Trophoblast cell (in vitro differentiated cells and primary cell): Measurements from ENCODE around the gene OR2Z1.

ENCODE experiments used
- DNase-seq, 2 donors: peaks; one replicate each; pipeline ENCODE4 v3.0.0-alpha.2; 2016
- H2AFZ ChIP-seq: 2 replicates; pipeline ENCODE4 v1.6.1; 2013; ENCODE audit warnings: low read length, moderate library complexity, mild to moderate bottlenecking; ENCODE audit not compliant: insufficient read depth, poor library complexity
- H2AK5ac ChIP-seq: 2 replicates; pipeline ENCODE4 v1.6.1; 2013; ENCODE audit warnings: mild to moderate bottlenecking, low read length
- H2BK120ac ChIP-seq: 2 replicates; pipeline ENCODE4 v1.6.1; 2013; ENCODE audit warnings: low read length, mild to moderate bottlenecking, moderate library complexity; ENCODE audit not compliant: insufficient read depth, poor library complexity
- H2BK12ac ChIP-seq: 2 replicates; pipeline ENCODE4 v1.6.1; 2013; ENCODE audit warnings: mild to moderate bottlenecking, low read length, moderate library complexity
- H2BK5ac ChIP-seq: 2 replicates; pipeline ENCODE4 v1.6.1; 2013; ENCODE audit warnings: low read length, low read depth, moderate library complexity, mild to moderate bottlenecking; ENCODE audit not compliant: poor library complexity
- H3K14ac ChIP-seq: 2 replicates; pipeline ENCODE4 v1.6.1; 2013; ENCODE audit warnings: mild to moderate bottlenecking, low read length
- H3K18ac ChIP-seq: 2 replicates; pipeline ENCODE4 v1.6.1; 2013; ENCODE audit warnings: mild to moderate bottlenecking, low read length
- H3K23ac ChIP-seq: 2 replicates; pipeline ENCODE4 v1.6.1; 2013; ENCODE audit warnings: low read length
- H3K27ac ChIP-seq: 2 replicates; pipeline ENCODE4 v1.5.1; 2013; ENCODE audit warnings: low read depth, mild to moderate bottlenecking, inconsistent platforms, low read length, moderate library complexity
- H3K27me3 ChIP-seq: 2 replicates; pipeline ENCODE4 v1.6.1; 2013; ENCODE audit warnings: inconsistent platforms, mild to moderate bottlenecking, low read length, moderate library complexity; ENCODE audit not compliant: insufficient read depth
- H3K36me3 ChIP-seq, 2 experiments: 1 replicate in 1 of 2; 2 replicates in 1 of 2; pipeline ENCODE4 v1.6.1; 2013; ENCODE audit warnings: low read length in 2 of 2, mild to moderate bottlenecking in 2 of 2, moderate library complexity in 1 of 2; ENCODE audit not compliant: insufficient read depth in 2 of 2, control insufficient read depth in 1 of 2
- H3K4ac ChIP-seq: 2 replicates; pipeline ENCODE4 v1.6.1; 2013; ENCODE audit warnings: low read depth, mild to moderate bottlenecking, low read length, moderate library complexity
- H3K4me1 ChIP-seq, 2 experiments: 1 replicate in 1 of 2; 2 replicates in 1 of 2; pipeline ENCODE4 v1.6.1; 2013; ENCODE audit warnings: low read length in 2 of 2, mild to moderate bottlenecking in 2 of 2, moderate library complexity in 1 of 2; ENCODE audit not compliant: insufficient read depth in 2 of 2, control insufficient read depth in 1 of 2
- H3K4me2 ChIP-seq: 2 replicates; pipeline ENCODE4 v1.6.1; 2013; ENCODE audit warnings: inconsistent platforms, mild to moderate bottlenecking, low read length, moderate library complexity
- H3K4me3 ChIP-seq: 2 replicates; pipeline ENCODE4 v1.5.1; 2013; ENCODE audit warnings: mild to moderate bottlenecking, low read depth, low read length, inconsistent platforms
- H3K79me1 ChIP-seq: one replicate; pipeline ENCODE4 v1.6.1; 2013; ENCODE audit warnings: low read length
- H3K79me2 ChIP-seq: 2 replicates; pipeline ENCODE4 v1.6.1; 2013; ENCODE audit warnings: low read length, mild to moderate bottlenecking; ENCODE audit not compliant: control insufficient read depth, insufficient read depth, poor library complexity
- H3K9ac ChIP-seq: 2 replicates; pipeline ENCODE4 v1.6.1; 2013; ENCODE audit warnings: mild to moderate bottlenecking, low read length
- H3K9me3 ChIP-seq: 2 replicates; pipeline ENCODE4 v1.6.1; 2013; ENCODE audit warnings: low read depth, mild to moderate bottlenecking, control low read depth, inconsistent platforms, low read length; ENCODE audit not compliant: insufficient read depth
- H4K12ac ChIP-seq: 2 replicates; pipeline ENCODE4 v1.6.1; 2013; ENCODE audit warnings: low read depth, mild to moderate bottlenecking, low read length, moderate library complexity
- H4K8ac ChIP-seq: 2 replicates; pipeline ENCODE4 v1.6.1; 2013; ENCODE audit warnings: low read depth, mild to moderate bottlenecking, low read length, moderate library complexity
- H4K91ac ChIP-seq: one replicate; pipeline ENCODE4 v1.6.1; 2013; ENCODE audit warnings: low read depth, mild to moderate bottlenecking, low read length, moderate library complexity
- WGBS: extraction: QIAGEN DNeasy Blood & Tissue Kit; methylation state at CpG from one replicate; pipeline ENCODE4 v1.1.7; 2013; ENCODE audit warnings: missing lambda C conversion rate; ENCODE audit not compliant: insufficient read length, insufficient coverage; ENCODE audit errors: extremely low coverage; 5-methylcytosine and 5-hydroxymethylcytosine counted together

The OR2Z1 gene

DNA sequence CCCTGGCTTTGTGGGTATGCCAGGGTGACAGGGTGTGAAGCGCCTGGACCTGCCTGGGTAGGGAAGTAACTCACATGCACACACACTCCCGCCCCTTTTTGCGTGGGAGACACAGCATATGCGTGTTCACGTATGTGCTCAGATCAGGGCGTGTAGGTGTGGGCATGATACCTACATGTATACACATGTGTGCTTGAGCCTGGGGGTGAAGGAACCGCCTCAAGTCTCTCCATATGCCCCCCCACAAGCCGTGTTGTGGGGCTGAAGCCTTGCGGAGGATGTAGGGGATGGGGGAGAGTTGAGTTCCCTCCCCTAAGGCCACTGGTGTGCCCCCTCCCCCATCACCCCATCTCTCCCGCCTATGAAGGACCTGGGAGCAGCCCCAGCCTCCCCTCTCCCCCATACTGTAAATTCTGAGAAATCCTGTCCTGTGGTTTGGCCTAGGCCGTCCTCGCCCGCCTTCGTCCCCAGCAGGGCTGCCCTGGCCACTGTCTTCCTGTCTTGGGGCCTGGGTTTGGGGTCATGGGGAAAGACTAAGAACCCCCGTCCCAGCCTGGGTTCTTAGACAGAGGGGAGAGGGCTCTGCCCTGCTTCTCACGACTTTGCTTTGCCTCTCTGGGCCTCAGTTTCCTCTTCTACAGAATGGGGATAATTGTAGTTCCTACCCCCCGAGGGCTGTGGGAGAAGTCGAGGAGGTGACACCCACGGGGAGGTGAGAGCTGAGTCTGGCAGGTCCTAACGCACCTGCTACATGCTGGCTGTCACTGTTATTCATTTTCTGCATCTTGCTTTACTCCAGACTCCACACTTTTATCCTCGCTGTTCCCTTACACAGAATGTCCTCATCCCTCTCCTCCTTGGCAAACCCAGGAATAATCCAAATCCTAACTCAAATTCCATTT, 37.2 kb upstream of the OR2Z1 start:
- no peaks in the 10 kb centered on the region for H3K27me3 ChIP-seq
- WGBS: no CpG with 5 or more reads among the region's 21 CpGs
- no peak overlapping the region for H3K23ac ChIP-seq
- no peak overlapping the region for H3K9ac ChIP-seq
- no peak overlapping the region for H3K27ac ChIP-seq
- no peak overlapping the region for H2BK5ac ChIP-seq
- no peak overlapping the region for H4K8ac ChIP-seq
- no peak overlapping the region for H2BK12ac ChIP-seq
- no peak overlapping the region for H2BK120ac ChIP-seq
- DNase-seq: no peak
- H3K18ac ChIP-seq: no peak overlapping the region
- H2AFZ ChIP-seq: no peak overlapping the region
- no peak overlapping the region for H3K4me2 ChIP-seq
- H3K9me3 ChIP-seq: peaks cover 9% of the 10 kb centered on the region
- no peak overlapping the region for H2AK5ac ChIP-seq
- no peaks in the 10 kb centered on the region for H3K79me2 ChIP-seq
- no peaks in the 10 kb centered on the region for H3K4me1 ChIP-seq
- H3K79me1 ChIP-seq: no peaks in the 10 kb centered on the region
- no peak overlapping the region for H3K4ac ChIP-seq
- H4K12ac ChIP-seq: no peak overlapping the region
- H4K91ac ChIP-seq: no peak overlapping the region
- no peak overlapping the region for H3K14ac ChIP-seq
- no peak overlapping the region for H3K4me3 ChIP-seq
- no peaks in the 10 kb centered on the region for H3K36me3 ChIP-seq

DNA sequence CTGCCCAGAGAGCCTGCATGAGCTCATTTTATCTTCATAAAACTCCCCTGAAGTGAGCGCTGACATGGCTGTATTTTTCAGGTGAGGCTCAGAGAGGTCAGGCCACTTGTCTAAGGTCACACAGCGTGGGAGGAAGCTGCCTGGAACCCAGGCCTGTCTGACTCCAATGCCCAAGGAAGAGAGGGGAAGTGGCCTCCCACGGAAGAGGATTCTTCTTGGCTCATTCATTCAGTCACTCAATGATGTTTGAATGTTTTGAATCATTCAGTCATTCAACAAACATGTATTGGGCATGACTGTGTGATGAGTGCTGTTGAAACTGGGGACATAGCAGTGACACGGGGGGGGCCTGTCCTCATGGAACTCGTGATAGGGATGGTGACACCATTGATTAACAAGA, 34.9 kb upstream of the OR2Z1 start:
- no peak overlapping the region for H3K4me2 ChIP-seq
- no peak overlapping the region for H2AFZ ChIP-seq
- no peak overlapping the region for H3K4me3 ChIP-seq
- H3K18ac ChIP-seq: no peak overlapping the region
- H3K14ac ChIP-seq: no peak overlapping the region
- H4K8ac ChIP-seq: no peak overlapping the region
- H4K91ac ChIP-seq: no peak overlapping the region
- H3K9me3 ChIP-seq: peaks cover 4% of the 10 kb centered on the region
- H3K36me3 ChIP-seq: no peaks in the 10 kb centered on the region
- H2BK12ac ChIP-seq: no peak overlapping the region
- H3K27me3 ChIP-seq: no peaks in the 10 kb centered on the region
- no peaks in the 10 kb centered on the region for H3K4me1 ChIP-seq
- no peak overlapping the region for H2BK5ac ChIP-seq
- no peak overlapping the region for H3K9ac ChIP-seq
- H2AK5ac ChIP-seq: no peak overlapping the region
- H2BK120ac ChIP-seq: no peak overlapping the region
- no peaks in the 10 kb centered on the region for H3K79me2 ChIP-seq
- no peak overlapping the region for H3K23ac ChIP-seq
- no peak overlapping the region for H4K12ac ChIP-seq
- WGBS: no CpG with 5 or more reads among the region's 5 CpGs
- H3K79me1 ChIP-seq: no peaks in the 10 kb centered on the region
- no peak overlapping the region for H3K4ac ChIP-seq
- no peak for DNase-seq
- H3K27ac ChIP-seq: no peak overlapping the region

DNA sequence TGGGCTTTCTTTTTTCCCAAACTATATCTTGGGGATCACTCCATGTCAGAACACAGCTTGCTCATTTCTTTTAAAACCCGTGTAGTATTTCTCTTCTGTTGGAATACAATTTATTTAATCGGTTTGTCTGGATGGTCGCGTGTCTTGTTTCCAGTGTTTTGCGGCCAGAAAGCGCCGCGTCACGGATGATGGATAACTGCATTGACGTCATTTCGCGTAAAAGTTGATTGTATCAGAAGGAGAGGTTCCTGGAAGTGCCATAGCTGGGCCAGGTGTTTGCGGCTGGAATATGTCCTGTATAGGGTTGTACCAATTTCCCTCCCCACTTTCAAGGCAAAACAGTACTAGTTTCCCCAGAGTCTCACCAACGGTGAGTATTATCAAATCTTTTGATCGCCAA, 32.5 kb upstream of the OR2Z1 start:
- H2BK12ac ChIP-seq: no peak overlapping the region
- no CpG with 5 or more reads among the region's 15 CpGs for WGBS
- H3K27ac ChIP-seq: no peak overlapping the region
- H3K36me3 ChIP-seq: no peaks in the 10 kb centered on the region
- H3K79me1 ChIP-seq: no peaks in the 10 kb centered on the region
- no peak overlapping the region for H4K91ac ChIP-seq
- H3K14ac ChIP-seq: no peak overlapping the region
- no peaks in the 10 kb centered on the region for H3K79me2 ChIP-seq
- H2AFZ ChIP-seq: no peak overlapping the region
- H3K4me3 ChIP-seq: no peak overlapping the region
- H3K18ac ChIP-seq: no peak overlapping the region
- no peak overlapping the region for H2AK5ac ChIP-seq
- peak in 1 of 2 donors; percentile 40 for DNase-seq
- peaks cover 2% of the 10 kb centered on the region for H3K9me3 ChIP-seq
- no peak overlapping the region for H3K9ac ChIP-seq
- H2BK120ac ChIP-seq: no peak overlapping the region
- no peak overlapping the region for H3K23ac ChIP-seq
- no peaks in the 10 kb centered on the region for H3K4me1 ChIP-seq
- H3K4me2 ChIP-seq: no peak overlapping the region
- no peak overlapping the region for H4K12ac ChIP-seq
- H4K8ac ChIP-seq: no peak overlapping the region
- H2BK5ac ChIP-seq: no peak overlapping the region
- H3K4ac ChIP-seq: no peak overlapping the region
- no peaks in the 10 kb centered on the region for H3K27me3 ChIP-seq

DNA sequence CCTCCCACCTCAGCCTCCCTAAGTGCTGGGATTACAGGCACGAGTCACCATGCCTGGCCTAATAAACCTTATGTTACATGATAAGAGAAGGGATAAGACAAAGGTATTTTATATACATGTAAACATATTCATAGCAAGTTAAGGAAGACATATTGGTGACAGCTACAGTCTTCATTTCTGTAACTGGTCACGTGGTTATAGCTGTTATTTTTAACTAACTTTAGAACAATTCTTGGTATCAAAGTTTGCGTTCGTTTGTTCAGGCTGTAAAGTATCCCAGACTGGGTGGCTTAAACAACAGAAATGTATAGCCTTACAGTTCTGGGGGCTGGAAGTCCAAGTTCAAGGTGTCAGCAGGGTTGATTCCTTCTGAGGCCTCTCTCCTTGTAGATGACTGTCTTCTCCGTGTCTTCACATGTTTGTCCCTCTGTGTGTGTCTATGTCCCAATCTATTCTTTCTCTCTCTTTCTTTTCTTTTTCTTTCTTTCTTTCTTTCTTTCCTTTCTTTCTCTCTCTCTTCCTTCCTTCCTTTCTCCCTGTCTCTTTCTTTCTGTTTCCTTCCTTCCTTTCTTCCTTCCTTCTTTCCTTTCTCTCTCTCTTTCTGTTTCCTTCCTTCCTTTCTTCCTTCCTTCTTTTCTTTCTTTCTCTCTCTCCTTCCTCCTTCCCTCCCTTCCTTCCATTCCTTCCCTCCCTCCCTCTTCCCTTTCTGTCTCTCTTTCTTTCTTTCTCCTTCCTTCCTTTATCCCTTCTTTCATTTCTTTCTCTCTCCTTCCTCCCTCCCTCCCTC, 30.5 kb upstream of the OR2Z1 start:
- H3K27ac ChIP-seq: no peak overlapping the region
- no peak overlapping the region for H2BK5ac ChIP-seq
- H4K12ac ChIP-seq: no peak overlapping the region

More for the DNA sequence above, 30.5 kb upstream of the OR2Z1 start:
- no peaks in the 10 kb centered on the region for H3K4me1 ChIP-seq
- no peaks in the 10 kb centered on the region for H3K36me3 ChIP-seq
- no peak overlapping the region for H4K8ac ChIP-seq
- H3K4me2 ChIP-seq: no peak overlapping the region
- no peak overlapping the region for H3K23ac ChIP-seq
- no peaks in the 10 kb centered on the region for H3K79me1 ChIP-seq
- no peak for DNase-seq
- no peak overlapping the region for H2AK5ac ChIP-seq
- H4K91ac ChIP-seq: no peak overlapping the region
- H2BK12ac ChIP-seq: no peak overlapping the region
- H3K18ac ChIP-seq: no peak overlapping the region
- WGBS: no CpG with 5 or more reads among the region's 5 CpGs
- H2AFZ ChIP-seq: no peak overlapping the region
- H3K4ac ChIP-seq: no peak overlapping the region
- no peaks in the 10 kb centered on the region for H3K79me2 ChIP-seq
- no peak overlapping the region for H3K14ac ChIP-seq
- no peaks in the 10 kb centered on the region for H3K27me3 ChIP-seq
- H2BK120ac ChIP-seq: no peak overlapping the region
- peaks cover 3% of the 10 kb centered on the region for H3K9me3 ChIP-seq
- no peak overlapping the region for H3K9ac ChIP-seq
- no peak overlapping the region for H3K4me3 ChIP-seq
